T-helper 1 cell treated with Interleukin-12 subunit alpha and Interleukin-12 subunit beta and Interleukin-4 antibody, amounts not matched to agents 30 μg/mL and 1 μg/mL, for 36 hours (primary cell): ENCODE results near the gene BCAP31.
A peak's percentile ranks its signal among the peaks of the same experiment; 100 is the strongest.

Experiments used
- H3K27ac Mint-ChIP-seq: one replicate; pipeline ENCODE4 v1.8.0; 2021; ENCODE audit warnings: mild to moderate bottlenecking, mixed read lengths
- H3K27me3 Mint-ChIP-seq: one replicate; pipeline ENCODE4 v1.8.0; 2021; ENCODE audit warnings: low read depth, mixed read lengths
- H3K36me3 Mint-ChIP-seq: one replicate; pipeline ENCODE4 v1.8.0; 2021; ENCODE audit warnings: low read depth, mixed read lengths
- H3K4me1 Mint-ChIP-seq: one replicate; pipeline ENCODE4 v1.8.0; 2021; ENCODE audit warnings: low read depth, mixed read lengths
- H3K4me3 Mint-ChIP-seq: one replicate; pipeline ENCODE4 v1.8.0; 2021; ENCODE audit warnings: mild to moderate bottlenecking, moderate library complexity, mixed read lengths
- H3K9me3 Mint-ChIP-seq: one replicate; pipeline ENCODE4 v1.8.0; 2021; ENCODE audit warnings: mixed read lengths

The BCAP31 gene

DNA sequence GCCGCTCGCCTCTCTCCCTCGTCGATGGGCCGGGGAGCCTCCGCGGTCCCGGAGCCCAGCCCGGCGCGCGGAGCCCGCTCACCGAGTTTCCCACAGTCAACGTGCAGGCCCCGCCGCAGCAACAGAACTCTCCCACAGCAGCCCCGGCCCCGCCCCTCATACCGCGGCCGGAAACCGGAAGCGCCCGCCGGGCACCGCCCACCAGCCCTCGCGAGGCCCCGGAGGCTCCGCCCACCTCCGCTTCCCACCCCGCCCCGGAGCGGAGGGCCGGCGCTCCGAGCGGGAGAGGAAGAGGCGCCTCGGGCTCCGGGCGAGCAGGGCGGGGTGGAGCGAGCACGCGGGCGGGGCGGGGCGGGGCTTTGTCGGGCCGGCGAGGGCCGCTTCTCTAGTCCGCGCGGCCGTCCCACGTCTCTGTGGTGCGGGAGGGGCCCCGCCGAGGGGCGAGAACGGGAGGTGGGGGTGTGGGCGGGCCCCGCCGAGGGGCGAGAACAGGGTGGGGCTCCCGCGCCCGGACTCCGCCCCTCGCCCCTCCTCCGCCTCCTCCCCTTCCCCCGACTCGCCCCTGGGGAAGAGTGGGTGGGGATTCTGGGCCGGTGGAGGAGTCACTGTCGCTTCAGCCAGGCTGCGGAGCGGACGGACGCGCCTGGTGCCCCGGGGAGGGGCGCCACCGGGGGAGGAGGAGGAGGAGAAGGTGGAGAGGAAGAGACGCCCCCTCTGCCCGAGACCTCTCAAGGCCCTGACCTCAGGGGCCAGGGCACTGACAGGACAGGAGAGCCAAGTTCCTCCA, at the start of gene BCAP31, which contains the start of gene ABCD1:
TSS of gene BCAP31 (minus strand) at position 136 of the 787 bp plus-strand sequence. CDS start 1,143 bp downstream, outside the sequence.
TSS of gene ABCD1 (plus strand) at position 605 of the 787 bp plus-strand sequence. CDS start 411 bp downstream, outside the sequence.
- Mint-ChIP-seq H3K36me3 (peaks cover 12% of the 10 kb centered on the region), H3K4me1 (peaks cover 16% of the 10 kb centered on the region), H3K4me3 (peak within 1 kb of the TSS; percentile 86), H3K27ac (peak within 1 kb of the TSS; percentile 76), H3K9me3 (no peaks in the 10 kb centered on the region), H3K27me3 (no peaks in the 10 kb centered on the region)

DNA sequence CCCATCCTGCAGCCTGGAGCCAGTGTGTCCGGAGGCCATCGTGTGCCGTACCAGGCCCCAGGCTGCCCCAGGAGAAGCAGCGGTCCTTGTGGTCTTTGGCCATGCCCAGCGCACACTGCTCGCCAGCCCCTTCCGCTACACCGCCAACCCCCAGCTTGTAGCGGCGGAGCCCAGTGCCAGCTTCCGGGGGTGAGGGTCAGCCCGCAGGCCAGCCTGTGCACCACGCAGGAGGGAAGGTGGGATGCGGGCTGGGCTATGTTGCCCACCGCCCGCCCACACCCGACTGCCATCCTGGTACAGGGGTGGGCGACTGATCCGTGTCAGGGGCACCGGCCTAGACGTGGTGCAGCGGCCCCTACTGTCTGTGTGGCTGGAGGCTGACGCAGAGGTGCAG, 49.0 kb upstream of the BCAP31 start:
- Mint-ChIP-seq H3K9me3 (no peaks in the 10 kb centered on the region), H3K27me3 (no peaks in the 10 kb centered on the region), H3K4me1 (peaks cover 1% of the 10 kb centered on the region), H3K36me3 (no peaks in the 10 kb centered on the region), H3K27ac (no peak overlapping the region), H3K4me3 (no peak overlapping the region)

DNA sequence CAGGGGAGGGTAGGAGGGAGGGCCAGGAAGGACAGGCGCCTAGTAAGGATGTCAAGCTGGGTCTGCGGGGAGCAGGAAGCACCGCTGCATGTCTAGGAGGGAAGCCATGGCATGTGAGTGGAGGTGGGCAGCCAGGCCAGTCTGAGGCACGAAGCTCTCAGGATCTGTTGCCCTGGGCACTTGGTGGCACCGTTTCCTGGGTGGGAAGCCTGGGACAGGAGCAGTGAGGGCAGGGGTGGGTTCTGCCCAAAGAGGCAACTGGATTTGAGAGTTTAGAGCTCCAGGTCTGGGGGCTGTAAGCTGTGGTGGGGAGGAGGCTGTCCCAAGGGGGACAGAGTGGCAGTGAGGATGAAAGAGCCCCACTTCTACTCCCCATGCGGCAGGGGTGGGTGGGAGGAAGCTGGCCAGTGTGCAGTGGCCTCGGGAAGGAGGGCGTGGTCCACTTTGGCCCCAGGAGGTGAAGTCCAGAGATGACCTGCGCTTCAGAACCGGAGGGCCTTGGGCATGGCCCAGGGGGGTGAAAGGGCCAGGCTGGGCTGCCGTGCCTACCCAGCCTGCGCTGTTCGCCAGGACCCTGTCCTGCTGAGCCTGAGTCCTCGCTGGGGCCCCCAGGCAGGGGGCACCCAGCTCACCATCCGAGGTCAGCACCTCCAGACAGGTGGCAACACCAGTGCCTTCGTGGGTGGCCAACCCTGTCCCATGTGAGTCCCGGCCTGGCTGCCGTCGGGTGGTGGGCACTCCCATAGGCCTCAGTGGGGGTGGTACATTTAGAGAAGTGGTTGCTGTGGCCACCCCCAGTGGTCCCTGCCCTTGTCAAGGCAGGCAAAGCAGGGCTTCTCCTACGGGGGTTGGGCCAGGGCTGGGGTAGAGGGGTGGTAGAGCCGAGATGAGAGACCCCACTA, 48.4 kb upstream of the BCAP31 start:
- Mint-ChIP-seq H3K36me3 (no peaks in the 10 kb centered on the region), H3K9me3 (no peaks in the 10 kb centered on the region), H3K27ac (no peak overlapping the region), H3K4me1 (peaks cover 1% of the 10 kb centered on the region), H3K27me3 (no peaks in the 10 kb centered on the region), H3K4me3 (no peak overlapping the region)

DNA sequence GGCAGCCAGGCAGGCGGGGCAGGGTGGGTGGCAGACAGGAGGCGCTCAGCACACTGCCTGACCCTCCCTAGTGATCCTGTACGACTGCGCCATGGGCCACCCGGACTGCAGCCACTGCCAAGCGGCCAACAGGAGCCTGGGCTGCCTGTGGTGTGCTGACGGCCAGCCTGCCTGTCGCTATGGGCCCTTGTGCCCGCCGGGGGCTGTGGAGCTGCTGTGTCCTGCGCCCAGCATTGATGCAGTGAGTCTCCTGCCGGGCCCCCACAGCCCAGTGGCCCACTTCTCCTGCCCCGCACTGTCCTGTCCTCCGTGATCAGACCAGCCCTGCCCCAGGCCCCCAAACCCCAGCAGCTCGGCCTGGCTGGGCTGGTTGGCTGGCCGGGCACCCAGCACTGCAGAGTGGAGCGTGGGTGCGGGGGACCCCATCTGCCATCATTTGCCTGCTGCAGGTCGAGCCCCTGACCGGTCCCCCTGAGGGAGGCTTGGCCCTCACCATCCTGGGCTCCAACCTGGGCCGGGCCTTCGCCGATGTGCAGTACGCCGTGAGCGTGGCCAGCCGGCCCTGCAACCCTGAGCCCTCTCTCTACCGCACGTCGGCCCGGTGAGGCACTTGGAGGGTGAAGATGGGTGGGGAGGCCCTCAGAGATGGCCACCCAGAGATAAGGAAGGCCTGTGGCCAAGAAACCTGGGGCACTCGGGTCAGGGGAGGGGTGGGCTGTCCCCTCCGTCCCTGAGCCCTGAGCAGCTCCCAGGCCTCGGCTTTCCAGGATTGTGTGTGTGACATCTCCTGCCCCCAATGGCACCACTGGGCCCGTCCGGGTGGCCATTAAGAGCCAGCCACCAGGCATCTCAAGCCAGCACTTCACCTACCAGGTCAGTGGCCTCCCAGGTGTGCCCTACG, 47.5 kb upstream of the BCAP31 start:
- Mint-ChIP-seq H3K27me3 (no peaks in the 10 kb centered on the region), H3K27ac (no peak overlapping the region), H3K4me3 (no peak overlapping the region)

DNA sequence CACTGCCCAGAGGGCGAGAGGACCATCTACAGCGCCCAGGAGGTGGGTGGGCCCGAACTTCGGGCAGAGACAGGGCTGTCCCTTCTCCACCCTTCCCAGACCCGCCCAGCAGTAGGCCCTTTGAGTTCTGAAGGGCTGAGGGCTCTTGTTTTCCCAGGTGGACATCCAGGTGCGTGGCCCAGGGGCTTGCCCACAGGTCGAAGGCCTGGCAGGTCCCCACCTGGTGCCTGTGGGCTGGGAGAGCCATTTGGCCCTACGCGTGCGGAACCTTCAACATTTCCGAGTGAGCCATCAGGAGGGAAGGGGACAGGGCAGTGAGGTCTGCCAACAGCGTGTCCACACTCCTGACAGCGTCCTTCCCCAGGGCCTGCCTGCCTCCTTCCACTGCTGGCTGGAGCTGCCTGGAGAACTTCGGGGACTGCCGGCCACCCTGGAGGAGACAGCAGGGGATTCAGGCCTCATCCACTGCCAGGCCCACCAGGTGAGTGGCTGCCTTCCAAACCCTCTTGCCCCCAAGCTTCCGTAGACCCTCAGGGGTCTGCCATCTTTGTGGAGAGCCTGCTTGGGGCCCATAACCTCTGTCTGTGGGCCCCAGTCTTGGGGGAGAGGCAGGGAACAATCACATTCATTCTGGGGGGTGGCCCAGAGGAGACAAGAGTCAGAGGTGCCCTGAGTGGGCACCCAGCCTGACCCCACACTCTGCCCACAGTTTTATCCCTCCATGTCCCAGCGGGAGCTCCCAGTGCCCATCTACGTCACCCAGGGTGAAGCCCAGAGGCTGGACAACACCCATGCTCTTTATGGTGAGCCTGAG, 46.6 kb upstream of the BCAP31 start:
- Mint-ChIP-seq H3K4me1 (peaks cover 2% of the 10 kb centered on the region), H3K27me3 (no peaks in the 10 kb centered on the region), H3K27ac (no peak overlapping the region)

More for the DNA sequence above, 47.5 kb upstream of the BCAP31 start:
- Mint-ChIP-seq H3K4me1 (peaks cover 1% of the 10 kb centered on the region), H3K36me3 (no peaks in the 10 kb centered on the region), H3K9me3 (no peaks in the 10 kb centered on the region)

DNA sequence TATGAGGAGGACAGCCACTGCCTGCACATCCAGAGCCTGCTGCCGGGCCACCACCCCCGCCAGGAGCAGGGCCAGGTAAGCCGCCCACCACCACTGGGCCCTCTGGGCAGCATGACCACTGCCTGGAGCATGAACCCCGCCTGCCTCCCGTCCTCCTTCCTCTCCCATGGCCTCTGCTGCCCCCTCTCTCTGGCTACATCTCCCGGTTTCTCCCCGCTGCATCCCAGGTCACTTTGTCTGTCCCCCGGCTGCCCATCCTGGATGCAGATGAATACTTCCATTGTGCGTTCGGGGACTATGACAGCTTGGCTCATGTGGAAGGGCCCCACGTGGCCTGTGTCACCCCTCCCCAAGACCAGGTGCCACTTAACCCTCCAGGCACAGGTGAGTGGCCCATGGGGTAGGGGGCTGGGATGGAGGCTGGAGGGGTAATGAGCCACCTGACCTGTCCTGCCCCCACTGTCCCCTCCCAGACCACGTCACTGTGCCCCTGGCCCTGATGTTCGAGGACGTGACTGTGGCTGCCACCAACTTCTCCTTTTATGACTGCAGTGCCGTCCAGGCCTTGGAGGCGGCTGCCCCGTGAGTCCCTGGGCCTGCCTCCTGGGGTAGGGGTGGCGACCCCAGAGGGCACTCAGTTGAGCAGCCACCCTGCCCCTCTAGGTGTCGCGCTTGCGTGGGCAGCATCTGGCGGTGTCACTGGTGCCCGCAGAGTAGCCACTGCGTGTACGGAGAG, 45.8 kb upstream of the BCAP31 start:
- Mint-ChIP-seq H3K27ac (no peak overlapping the region), H3K27me3 (no peaks in the 10 kb centered on the region), H3K36me3 (no peaks in the 10 kb centered on the region), H3K9me3 (no peaks in the 10 kb centered on the region), H3K4me3 (no peak overlapping the region), H3K4me1 (peaks cover 2% of the 10 kb centered on the region)

More for the DNA sequence above, 46.6 kb upstream of the BCAP31 start:
- H3K9me3 Mint-ChIP-seq, result no peaks in the 10 kb centered on the region
- no peak overlapping the region for H3K4me3 Mint-ChIP-seq
- no peaks in the 10 kb centered on the region for H3K36me3 Mint-ChIP-seq

DNA sequence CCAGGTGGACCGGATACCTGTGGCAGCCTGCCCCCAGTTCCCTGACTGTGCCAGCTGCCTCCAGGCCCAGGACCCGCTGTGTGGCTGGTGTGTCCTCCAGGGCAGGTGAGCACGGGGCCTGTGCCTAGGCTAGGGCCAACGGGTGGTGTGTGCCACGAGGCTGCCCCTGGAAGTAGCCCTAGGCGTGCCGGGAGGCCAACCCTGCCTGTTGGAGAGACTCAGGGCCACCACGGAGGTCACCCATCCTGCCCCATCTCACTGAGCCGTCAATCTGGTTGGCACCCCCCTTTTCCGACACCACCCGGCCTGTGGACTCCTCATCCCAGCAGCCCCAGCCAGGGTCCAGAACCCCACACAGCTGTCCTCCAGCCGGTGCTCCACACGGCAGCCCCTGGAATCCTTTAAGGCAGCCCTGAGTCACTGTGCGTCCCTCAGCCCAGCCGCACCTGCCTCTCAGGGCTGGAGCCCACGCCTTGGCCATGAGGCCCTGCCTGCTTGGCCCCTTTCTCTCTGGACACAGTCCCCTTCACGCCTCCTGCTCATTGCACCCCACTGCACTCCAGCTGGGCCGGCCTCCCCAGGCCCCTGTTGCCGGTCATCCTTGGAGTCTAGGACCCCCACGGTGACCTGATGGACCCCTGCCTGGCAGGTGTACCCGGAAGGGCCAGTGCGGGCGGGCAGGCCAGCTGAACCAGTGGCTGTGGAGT, 45.1 kb upstream of the BCAP31 start:
- no peaks in the 10 kb centered on the region for H3K9me3 Mint-ChIP-seq
- no peaks in the 10 kb centered on the region for H3K27me3 Mint-ChIP-seq
- H3K36me3 Mint-ChIP-seq, result no peaks in the 10 kb centered on the region
- H3K27ac Mint-ChIP-seq, result no peak overlapping the region
- H3K4me1 Mint-ChIP-seq, result peaks cover 2% of the 10 kb centered on the region
- H3K4me3 Mint-ChIP-seq, result no peak overlapping the region

DNA sequence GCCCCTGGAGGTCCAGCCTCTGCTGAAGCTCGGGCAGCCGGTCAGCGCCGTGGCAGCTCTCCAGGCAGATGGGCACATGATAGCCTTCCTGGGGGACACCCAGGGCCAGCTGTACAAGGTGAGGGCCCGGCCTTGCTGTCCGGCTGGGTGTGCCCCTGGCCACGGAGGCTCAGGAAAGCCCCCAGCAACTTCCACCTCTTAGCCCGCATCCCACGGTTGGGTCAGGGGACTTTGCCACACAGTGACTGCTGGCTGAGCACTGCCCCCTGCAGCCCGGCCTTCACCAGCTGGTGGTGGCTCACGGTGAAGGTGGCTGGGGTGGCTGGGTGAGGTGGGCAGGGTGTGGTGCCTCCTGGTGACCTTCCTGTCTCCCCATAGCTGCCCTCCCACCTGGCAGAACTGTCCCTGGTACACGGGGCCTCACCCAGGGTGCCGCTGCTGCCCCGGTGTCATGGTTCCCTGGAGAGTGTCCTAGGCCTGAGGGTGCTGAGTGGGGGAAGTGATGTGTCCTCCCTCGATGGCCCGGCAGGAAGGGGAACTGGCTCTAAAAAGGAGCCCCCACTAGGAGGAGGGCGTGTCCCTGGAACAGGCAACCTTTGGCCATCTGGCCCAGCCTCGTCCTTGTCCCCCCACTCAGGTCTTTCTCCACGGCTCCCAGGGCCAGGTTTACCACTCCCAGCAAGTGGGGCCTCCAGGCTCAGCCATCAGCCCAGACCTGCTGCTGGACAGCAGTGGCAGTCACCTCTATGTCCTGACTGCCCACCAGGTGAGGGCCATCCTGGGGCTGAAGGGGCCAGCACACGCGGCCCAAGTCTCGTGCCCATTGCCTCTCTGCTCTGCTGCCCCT, 44.3 kb upstream of the BCAP31 start:
- no peak overlapping the region for H3K4me3 Mint-ChIP-seq

DNA sequence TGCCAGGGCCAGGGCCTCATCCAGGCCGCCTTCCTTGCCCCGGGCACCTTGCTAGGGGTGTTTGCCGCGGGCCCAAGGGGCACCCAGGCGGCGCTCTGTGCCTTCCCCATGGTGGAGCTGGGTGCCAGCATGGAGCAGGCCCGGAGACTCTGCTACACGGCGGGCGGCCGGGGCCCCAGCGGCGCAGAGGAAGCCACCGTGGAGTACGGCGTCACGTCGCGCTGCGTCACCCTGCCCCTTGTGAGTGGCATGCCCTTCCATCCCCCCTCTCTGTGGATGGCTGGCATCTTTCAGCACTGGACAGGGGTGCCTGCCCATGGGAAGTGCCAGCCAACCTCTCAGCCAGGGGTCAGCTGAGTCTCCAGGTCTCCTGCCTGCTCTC, 43.5 kb upstream of the BCAP31 start:
- Mint-ChIP-seq H3K4me1 (peaks cover 6% of the 10 kb centered on the region), H3K27me3 (no peaks in the 10 kb centered on the region), H3K36me3 (no peaks in the 10 kb centered on the region), H3K9me3 (no peaks in the 10 kb centered on the region), H3K4me3 (no peak overlapping the region), H3K27ac (no peak overlapping the region)

More for the DNA sequence above, 44.3 kb upstream of the BCAP31 start:
- no peak overlapping the region for H3K27ac Mint-ChIP-seq
- H3K4me1 Mint-ChIP-seq, result peaks cover 6% of the 10 kb centered on the region
- no peaks in the 10 kb centered on the region for H3K27me3 Mint-ChIP-seq
- no peaks in the 10 kb centered on the region for H3K9me3 Mint-ChIP-seq
- H3K36me3 Mint-ChIP-seq, result no peaks in the 10 kb centered on the region

DNA sequence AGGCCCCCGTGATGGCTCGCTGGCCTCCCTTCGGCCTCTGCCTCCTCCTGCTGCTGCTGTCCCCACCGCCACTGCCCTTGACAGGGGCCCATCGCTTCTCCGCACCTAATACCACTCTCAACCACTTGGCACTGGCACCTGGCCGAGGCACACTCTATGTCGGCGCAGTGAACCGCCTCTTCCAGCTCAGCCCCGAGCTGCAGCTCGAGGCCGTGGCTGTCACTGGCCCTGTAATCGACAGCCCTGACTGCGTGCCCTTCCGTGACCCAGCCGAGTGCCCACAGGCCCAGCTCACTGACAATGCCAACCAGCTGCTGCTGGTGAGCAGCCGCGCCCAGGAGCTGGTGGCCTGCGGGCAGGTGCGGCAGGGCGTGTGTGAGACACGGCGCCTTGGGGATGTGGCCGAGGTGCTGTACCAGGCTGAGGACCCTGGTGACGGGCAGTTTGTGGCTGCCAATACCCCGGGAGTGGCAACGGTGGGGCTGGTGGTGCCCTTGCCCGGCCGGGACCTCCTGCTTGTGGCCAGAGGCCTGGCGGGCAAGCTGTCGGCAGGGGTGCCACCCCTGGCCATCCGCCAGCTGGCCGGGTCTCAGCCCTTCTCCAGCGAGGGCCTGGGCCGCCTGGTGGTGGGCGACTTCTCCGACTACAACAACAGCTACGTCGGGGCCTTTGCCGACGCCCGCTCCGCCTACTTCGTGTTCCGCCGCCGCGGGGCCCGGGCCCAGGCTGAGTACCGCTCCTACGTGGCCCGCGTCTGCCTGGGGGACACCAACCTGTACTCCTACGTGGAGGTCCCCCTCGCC, 42.9 kb upstream of the BCAP31 start:
- H3K4me3 Mint-ChIP-seq, result no peak overlapping the region

DNA sequence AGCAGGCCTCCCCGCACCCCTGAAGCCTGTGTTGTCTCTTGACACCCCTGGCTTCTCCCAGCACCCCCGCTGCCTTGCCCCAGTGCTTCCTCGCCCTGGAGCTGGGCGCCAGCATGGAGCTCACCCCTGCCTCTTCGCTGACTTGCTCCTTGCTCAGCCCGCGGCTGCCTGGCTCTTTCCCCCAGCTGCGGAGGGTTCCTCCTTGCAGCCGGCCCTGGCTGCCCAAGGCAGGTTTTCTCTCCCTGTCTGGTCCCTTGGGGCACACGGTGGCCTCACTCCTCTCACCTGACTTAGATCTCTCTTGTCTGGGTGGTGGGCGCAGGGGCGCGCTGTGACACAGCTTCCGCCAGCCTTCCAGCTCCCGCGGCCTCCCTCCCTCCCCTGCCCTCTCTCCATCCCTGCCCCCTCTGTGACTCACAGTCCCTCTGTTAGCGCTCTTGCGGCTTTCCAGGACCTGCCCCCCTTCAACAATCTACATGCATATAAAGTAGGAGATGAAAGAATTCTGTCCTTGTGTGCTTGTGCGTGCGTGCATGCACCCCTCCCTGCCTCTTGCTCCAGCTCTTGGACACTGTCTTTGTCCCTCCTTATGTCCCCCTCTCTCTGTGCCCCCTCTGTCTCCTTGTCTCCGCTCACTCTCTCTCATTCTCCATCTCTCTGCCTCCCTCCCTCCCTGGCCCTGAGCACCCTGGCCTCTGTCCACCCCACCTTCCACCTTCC, 42.1 kb upstream of the BCAP31 start:
- peaks cover 6% of the 10 kb centered on the region for H3K4me1 Mint-ChIP-seq
- no peak overlapping the region for H3K27ac Mint-ChIP-seq
- no peaks in the 10 kb centered on the region for H3K36me3 Mint-ChIP-seq
- no peaks in the 10 kb centered on the region for H3K27me3 Mint-ChIP-seq
- H3K4me3 Mint-ChIP-seq, result no peak overlapping the region
- H3K9me3 Mint-ChIP-seq, result no peaks in the 10 kb centered on the region

More for the DNA sequence above, 42.9 kb upstream of the BCAP31 start:
- Mint-ChIP-seq H3K27me3 (no peaks in the 10 kb centered on the region), H3K4me1 (peaks cover 6% of the 10 kb centered on the region), H3K36me3 (no peaks in the 10 kb centered on the region), H3K27ac (no peak overlapping the region), H3K9me3 (no peaks in the 10 kb centered on the region)
